ENCODE data around the gene GNG12. TPM values are rescaled to one million over a fixed set of nuclear protein-coding genes. Genes with fewer than 3 reads are reported as not detected.

GNG12 gene
- total RNA-seq, 1 donor from 2014 or later, result 23.2 TPM

DNA sequence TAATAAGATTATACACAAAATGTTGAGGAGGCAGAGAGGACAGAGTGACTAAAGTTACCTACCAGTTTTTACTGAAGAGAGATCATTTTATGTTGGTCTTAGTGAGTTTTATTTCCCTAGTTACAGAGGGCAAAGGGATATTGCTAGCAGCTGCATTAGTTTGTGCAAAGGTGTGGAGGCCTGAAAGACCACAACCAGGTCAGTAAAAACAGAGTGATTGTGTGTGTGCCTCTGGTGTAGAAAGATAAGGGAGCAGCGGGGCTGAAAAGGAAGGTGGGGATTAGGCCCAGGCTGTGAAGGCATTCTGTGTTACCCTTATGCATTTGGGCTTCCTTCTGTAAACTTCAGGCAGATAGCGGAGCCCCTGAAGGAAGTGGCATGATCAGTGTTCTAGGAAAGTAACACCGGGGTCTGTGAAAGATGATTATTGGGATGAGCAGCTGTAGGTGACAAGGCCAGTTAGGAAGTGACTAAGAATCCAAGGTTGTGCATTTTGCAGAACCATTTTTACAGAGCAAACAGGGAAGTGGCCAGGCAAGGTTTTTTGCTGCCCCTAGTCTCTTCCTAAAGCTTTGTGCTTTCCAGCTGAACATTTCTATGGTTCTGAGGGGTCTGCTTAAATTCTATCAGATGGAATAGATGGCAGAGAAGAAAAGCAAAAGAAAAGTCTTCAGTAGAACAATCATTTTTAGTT, 144.6 kb downstream of the GNG12 start:
- TF ChIP-seq, protein P1, sequence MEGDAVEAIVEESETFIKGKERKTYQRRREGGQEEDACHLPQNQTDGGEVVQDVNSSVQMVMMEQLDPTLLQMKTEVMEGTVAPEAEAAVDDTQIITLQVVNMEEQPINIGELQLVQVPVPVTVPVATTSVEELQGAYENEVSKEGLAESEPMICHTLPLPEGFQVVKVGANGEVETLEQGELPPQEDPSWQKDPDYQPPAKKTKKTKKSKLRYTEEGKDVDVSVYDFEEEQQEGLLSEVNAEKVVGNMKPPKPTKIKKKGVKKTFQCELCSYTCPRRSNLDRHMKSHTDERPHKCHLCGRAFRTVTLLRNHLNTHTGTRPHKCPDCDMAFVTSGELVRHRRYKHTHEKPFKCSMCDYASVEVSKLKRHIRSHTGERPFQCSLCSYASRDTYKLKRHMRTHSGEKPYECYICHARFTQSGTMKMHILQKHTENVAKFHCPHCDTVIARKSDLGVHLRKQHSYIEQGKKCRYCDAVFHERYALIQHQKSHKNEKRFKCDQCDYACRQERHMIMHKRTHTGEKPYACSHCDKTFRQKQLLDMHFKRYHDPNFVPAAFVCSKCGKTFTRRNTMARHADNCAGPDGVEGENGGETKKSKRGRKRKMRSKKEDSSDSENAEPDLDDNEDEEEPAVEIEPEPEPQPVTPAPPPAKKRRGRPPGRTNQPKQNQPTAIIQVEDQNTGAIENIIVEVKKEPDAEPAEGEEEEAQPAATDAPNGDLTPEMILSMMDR (conservative IDR thresholded peaks at IDR 0.05), result no peak
- no peaks in the 10 kb centered on the region for H3K27me3 Mint-ChIP-seq
- H3K4me1 Mint-ChIP-seq (ENCODE audit: unreplicated experiment), result peaks cover 29% of the 10 kb centered on the region
- DNase-seq (ENCODE audit: extremely low spot score, unreplicated experiment), result no peak
- peak overlapping the region; percentile 64 for H3K4me3 Mint-ChIP-seq
- peaks cover 26% of the 10 kb centered on the region for H3K36me3 Mint-ChIP-seq
- peak overlapping the region; percentile 75 for H3K27ac Mint-ChIP-seq
- H3K9me3 Mint-ChIP-seq, result no peaks in the 10 kb centered on the region

DNA sequence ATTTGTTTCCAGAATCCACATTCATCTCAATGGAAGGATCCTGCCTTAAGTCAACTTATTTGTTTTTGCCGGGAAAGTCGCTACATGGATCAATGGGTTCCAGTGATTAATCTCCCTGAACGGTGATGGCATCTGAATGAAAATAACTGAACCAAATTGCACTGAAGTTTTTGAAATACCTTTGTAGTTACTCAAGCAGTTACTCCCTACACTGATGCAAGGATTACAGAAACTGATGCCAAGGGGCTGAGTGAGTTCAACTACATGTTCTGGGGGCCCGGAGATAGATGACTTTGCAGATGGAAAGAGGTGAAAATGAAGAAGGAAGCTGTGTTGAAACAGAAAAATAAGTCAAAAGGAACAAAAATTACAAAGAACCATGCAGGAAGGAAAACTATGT, 145.6 kb downstream of the GNG12 start:
- Mint-ChIP-seq H3K4me3 (peak overlapping the region; percentile 80), H3K36me3 (peaks cover 26% of the 10 kb centered on the region), H3K4me1 (ENCODE audit: unreplicated experiment) (peaks cover 34% of the 10 kb centered on the region), H3K27me3 (no peaks in the 10 kb centered on the region), H3K27ac (peak overlapping the region; percentile 78), H3K9me3 (no peaks in the 10 kb centered on the region)
- TF ChIP-seq, protein P1 (conservative IDR thresholded peaks at IDR 0.05), result no peak
- DNase-seq (ENCODE audit: extremely low spot score, unreplicated experiment), result no peak

DNA sequence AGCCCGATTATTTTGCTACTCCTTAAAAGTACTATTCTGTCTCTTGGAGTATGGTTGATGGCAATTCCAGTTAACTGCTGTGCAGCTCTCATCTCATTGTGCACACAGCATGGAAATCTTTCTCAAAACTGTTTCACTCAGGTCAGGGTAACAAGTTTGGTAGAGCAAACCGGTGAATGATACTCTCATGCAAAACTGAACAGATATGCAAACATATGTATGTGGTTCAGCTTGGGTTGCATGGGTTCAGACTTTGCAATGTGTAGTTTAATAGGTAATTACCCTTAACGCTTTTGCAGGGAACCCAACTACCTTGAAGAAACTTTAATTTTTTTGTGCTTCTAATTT, 146.1 kb downstream of the GNG12 start:
- H3K4me3 Mint-ChIP-seq, result peak overlapping the region; percentile 99
- TF ChIP-seq, protein P1 (conservative IDR thresholded peaks at IDR 0.05), result no peak
- H3K36me3 Mint-ChIP-seq, result peaks cover 26% of the 10 kb centered on the region
- H3K9me3 Mint-ChIP-seq, result no peaks in the 10 kb centered on the region
- peaks cover 34% of the 10 kb centered on the region for H3K4me1 Mint-ChIP-seq (ENCODE audit: unreplicated experiment)
- peak overlapping the region; percentile 99 for H3K27ac Mint-ChIP-seq
- no peaks in the 10 kb centered on the region for H3K27me3 Mint-ChIP-seq
- DNase-seq (ENCODE audit: extremely low spot score, unreplicated experiment), result no peak

DNA sequence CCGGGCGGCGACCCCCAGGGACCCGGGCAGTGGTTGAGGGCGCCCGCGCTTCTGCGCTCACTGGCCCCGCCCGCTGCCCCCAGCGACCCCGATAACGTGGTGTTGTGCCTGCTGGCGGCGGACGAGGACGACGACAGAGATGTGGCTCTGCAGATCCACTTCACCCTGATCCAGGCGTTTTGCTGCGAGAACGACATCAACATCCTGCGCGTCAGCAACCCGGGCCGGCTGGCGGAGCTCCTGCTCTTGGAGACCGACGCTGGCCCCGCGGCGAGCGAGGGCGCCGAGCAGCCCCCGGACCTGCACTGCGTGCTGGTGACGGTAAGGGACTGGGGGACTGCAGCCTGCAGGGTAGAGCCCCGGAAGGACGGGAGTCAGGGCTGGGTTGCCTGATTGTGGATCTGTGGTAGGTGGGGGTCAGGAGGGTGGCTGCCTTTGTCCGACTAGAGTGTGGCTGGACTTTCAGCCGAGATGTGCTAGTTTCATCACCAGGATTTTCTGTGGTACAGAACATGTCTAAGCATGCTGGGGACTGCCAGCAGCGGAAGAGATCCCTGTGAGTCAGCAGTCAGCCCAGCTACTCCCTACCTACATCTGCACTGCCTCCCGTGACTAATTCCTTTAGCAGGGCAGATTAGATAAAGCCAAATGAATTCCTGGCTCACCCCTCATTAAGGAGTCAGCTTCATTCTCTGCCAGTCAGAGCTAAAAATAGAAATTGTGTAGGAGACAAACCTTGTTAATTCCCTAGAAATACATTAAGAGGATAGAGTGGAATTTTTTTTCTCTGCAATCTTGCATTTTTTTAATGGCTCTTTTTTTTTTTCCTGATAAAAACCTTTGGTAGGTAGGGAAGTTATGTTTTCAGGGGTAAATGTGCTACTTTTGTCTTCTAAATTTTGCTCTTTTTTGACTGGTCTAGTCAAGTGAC, 146.7 kb downstream of the GNG12 start:
- Mint-ChIP-seq H3K27ac (peak overlapping the region; percentile 99), H3K4me1 (ENCODE audit: unreplicated experiment) (peaks cover 34% of the 10 kb centered on the region), H3K27me3 (no peaks in the 10 kb centered on the region), H3K9me3 (no peaks in the 10 kb centered on the region), H3K36me3 (peaks cover 26% of the 10 kb centered on the region), H3K4me3 (peak overlapping the region; percentile 99)
- TF ChIP-seq, protein P1 (conservative IDR thresholded peaks at IDR 0.05), result no peak
- peak; percentile 79 for DNase-seq (ENCODE audit: extremely low spot score, unreplicated experiment)

DNA sequence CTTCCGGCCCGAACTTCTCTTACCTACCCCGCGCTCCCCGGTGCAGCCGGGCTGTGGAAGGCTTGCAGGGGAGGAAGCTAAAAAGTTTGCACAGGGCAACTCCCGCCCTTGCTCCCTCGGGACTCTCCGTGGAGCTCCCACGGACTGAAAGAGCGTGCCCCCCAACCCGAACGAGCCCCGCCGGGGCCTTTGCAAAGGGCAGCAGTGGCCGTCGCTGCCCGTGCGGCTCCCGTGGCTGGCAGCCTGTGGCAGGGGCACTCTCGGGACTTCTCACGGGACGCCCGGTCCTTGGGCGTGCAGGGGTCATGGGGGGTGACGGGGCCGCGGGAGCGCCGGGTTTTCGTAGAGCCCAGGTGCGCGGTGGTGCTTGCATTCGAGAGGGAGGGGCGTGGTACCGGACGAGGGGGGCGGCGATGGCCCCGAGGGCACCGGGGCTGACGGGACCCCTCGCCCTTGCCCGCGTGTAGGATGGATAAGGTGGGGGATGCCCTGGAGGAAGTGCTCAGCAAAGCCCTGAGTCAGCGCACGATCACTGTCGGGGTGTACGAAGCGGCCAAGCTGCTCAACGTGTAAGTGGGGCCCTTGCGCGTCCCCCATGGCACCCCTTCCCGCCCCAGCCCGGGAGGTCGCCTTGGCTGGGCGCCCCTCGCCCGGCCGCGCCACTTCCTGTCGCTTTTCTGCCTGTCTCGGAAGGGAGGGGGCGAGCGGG, 147.6 kb downstream of the GNG12 start:
- peaks cover 26% of the 10 kb centered on the region for H3K36me3 Mint-ChIP-seq
- DNase-seq (ENCODE audit: extremely low spot score, unreplicated experiment), result peak; percentile 76
- peaks cover 34% of the 10 kb centered on the region for H3K4me1 Mint-ChIP-seq (ENCODE audit: unreplicated experiment)
- peak overlapping the region; percentile 99 for H3K27ac Mint-ChIP-seq
- TF ChIP-seq, protein P1 (conservative IDR thresholded peaks at IDR 0.05), result no peak
- no peaks in the 10 kb centered on the region for H3K9me3 Mint-ChIP-seq
- H3K27me3 Mint-ChIP-seq, result no peaks in the 10 kb centered on the region
- H3K4me3 Mint-ChIP-seq, result peak overlapping the region; percentile 99
